BJ (cell line): ENCODE data around the gene INHBB. TPM values are rescaled to one million over a fixed set of nuclear protein-coding genes. Genes with fewer than 3 reads are reported as not detected.

Experiments
- CTCF ChIA-PET: fragments of 350-600 bp; formaldehyde crosslinking; extraction: SDS; loops from one replicate; lab custom pipeline; 2021; ENCODE audit warnings: antibody characterized with exemption, inconsistent platforms; lab: Yijun Ruan, JAX
- POLR2A ChIA-PET: fragments of 300-600 bp; sonication (Branson Sonifier 250); formaldehyde crosslinking; extraction: SDS; loops from one replicate; lab custom pipeline; 2021; ENCODE audit warnings: antibody characterized with exemption; lab: Charles Lee
- DNase-seq: peaks from one replicate; pipeline ENCODE4 v3.0.0-alpha.2; 2011; ENCODE audit warnings: low read depth
- H3K27me3 ChIP-seq: 2 replicates; pipeline ENCODE4 v1.6.0; 2011; ENCODE audit warnings: low read length; ENCODE audit not compliant: control insufficient read depth, insufficient read depth
- H3K36me3 ChIP-seq: 2 replicates; pipeline ENCODE4 v1.5.1; 2011; ENCODE audit warnings: low read length; ENCODE audit not compliant: control insufficient read depth, insufficient read depth
- H3K4me3 ChIP-seq: 2 replicates; pipeline ENCODE4 v1.5.1; 2011; ENCODE audit warnings: low read depth, mild to moderate bottlenecking, control low read depth, low read length
- polyA plus RNA-seq: library from polyadenylated mRNA; depleted of rRNA; stranded (reverse); fragments of >200 nt; gene quantifications from 2 replicates; pipeline ENCODE4 v1.2.3, GENCODE V29; 2011
- TF ChIP-seq, protein P1 (sequence below): IDR thresholded peaks from 2 replicates; pipeline ENCODE4 v1.5.1; 2011; ENCODE audit warnings: low read depth, mild to moderate bottlenecking, control low read depth, inconsistent platforms, low read length, moderate library complexity; ENCODE audit not compliant: insufficient read depth

INHBB gene
- polyA plus RNA-seq, 1 experiment, result 3.9 TPM

DNA sequence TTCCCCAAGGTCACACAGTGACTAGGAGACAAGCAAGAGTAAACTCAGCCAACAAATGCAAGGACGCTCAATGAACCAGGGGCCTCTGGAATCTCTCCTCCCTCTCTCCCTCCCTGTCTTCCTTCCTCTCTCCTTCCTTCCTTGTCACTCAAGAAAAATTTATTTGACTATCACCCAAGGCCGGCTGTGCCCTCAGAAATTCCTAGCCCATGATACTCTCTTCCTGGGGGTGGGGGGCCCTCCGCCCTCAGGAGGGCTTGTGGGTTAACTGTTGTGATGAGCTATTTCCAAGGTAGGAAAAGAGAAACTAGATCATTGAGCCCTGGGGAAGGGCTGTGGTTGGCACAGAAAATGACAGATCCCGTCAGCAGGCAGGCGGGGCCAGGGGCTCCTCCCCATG lies 21.7 kb downstream of the INHBB start:
- no peak for DNase-seq
- ChIA-PET POLR2A (no interaction called here), CTCF (interaction anchor here (0.6 kb wide), 1 partner anchor 98 kb away, joined by 3 read pairs; no protein-coding TSS in a partner anchor)
- TF ChIP-seq, protein P1, sequence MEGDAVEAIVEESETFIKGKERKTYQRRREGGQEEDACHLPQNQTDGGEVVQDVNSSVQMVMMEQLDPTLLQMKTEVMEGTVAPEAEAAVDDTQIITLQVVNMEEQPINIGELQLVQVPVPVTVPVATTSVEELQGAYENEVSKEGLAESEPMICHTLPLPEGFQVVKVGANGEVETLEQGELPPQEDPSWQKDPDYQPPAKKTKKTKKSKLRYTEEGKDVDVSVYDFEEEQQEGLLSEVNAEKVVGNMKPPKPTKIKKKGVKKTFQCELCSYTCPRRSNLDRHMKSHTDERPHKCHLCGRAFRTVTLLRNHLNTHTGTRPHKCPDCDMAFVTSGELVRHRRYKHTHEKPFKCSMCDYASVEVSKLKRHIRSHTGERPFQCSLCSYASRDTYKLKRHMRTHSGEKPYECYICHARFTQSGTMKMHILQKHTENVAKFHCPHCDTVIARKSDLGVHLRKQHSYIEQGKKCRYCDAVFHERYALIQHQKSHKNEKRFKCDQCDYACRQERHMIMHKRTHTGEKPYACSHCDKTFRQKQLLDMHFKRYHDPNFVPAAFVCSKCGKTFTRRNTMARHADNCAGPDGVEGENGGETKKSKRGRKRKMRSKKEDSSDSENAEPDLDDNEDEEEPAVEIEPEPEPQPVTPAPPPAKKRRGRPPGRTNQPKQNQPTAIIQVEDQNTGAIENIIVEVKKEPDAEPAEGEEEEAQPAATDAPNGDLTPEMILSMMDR, result no peak
- Histone ChIP-seq H3K27me3 (peaks cover 1% of the 10 kb centered on the region; the same call in 1 of the 2 replicates), H3K4me3 (no peak overlapping the region), H3K36me3 (no peaks in the 10 kb centered on the region)

DNA sequence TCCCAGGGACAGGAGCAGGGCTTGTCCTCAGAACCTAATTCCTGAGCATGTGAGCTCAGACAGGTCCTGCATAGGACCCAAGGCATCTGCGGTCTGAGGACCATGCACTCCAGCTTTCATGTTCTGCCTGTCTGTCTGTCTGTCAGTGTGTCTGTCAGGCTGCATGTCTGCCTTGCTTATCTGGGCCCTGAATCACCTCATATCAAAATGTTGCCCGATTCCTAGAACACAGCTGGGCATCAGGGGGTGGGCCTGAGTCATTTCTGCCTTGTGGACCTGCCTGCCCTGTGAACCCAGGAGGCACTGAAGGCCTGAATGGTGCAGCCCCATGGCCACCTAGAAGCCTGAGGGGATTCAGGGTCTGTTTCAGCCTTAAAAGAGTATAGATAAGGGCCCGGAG lies 22.1 kb downstream of the INHBB start:
- TF ChIP-seq, protein P1, result no peak
- peaks cover 1% of the 10 kb centered on the region; the same call in 1 of the 2 replicates for H3K27me3 ChIP-seq
- POLR2A ChIA-PET, result no interaction called here
- H3K4me3 ChIP-seq, result no peak overlapping the region
- CTCF ChIA-PET, result interaction anchor here (0.6 to 0.8 kb wide), 2 partner anchors 15 to 98 kb away, joined by 3 read pairs; no protein-coding TSS in a partner anchor
- no peaks in the 10 kb centered on the region for H3K36me3 ChIP-seq
- no peak for DNase-seq

DNA sequence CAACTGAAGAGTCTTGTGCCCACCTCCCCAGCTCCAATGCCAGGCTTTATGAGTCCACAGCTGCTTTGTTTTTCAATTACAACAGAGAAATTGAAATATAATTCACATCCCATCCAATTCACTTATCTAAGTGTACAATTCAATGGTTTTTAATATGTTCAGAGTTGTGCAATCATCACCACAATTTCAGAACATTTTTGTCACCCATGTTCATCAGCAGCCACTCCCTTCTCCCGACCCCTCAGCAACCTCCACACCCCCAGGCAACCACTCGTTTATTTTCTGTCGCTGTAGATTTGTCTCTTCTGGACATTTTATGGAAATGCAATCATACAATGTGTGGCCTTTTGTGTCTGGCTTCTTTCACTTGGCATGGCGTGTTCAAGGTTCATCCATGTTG lies 23.3 kb downstream of the INHBB start:
- no peak overlapping the region for H3K4me3 ChIP-seq
- ChIA-PET CTCF (interaction anchor here (0.6 kb wide), 1 partner anchor 22 kb away, joined by 3 read pairs; no protein-coding TSS in a partner anchor), POLR2A (no interaction called here)
- TF ChIP-seq, protein P1, result no peak
- DNase-seq, result no peak
- H3K36me3 ChIP-seq, result no peaks in the 10 kb centered on the region
- peaks cover 4% of the 10 kb centered on the region for H3K27me3 ChIP-seq

DNA sequence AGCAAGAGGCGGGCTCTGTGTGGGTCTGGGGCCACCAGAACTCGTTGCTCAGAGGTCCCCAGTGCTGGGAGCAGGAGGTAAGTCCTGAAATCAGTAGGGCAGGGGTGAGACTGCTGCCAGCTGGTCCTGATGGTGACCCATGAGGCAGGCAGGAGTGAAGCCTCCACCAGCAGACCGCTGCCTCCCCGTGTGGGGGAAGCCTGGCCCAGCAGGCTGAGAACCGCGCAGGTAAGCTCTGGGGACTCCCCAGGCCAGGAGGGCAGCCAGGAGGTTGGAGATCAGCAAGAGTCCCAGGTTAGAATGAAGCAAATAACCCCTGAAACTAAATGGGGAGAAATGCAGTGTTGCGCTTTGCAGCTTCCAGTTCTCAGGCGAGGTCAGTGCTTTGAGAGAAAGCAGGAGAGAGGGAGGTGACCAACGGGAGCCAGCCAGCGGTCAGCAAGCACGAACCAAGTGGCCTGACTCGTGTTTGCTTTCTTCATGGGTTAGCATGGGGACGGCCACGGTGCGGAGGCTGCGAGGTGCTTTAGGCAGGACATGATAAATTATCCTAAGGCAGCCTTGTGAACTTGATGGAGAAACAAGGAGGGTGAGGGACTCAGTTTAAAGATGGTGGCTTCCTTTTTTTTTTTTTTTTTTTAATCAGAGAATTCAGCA lies 26.2 kb downstream of the INHBB start:
- Histone ChIP-seq H3K4me3 (no peak overlapping the region), H3K36me3 (no peaks in the 10 kb centered on the region), H3K27me3 (peaks cover 6% of the 10 kb centered on the region)
- TF ChIP-seq, protein P1, result no peak
- CTCF ChIA-PET, result no interaction called here
- POLR2A ChIA-PET, result no interaction called here
- DNase-seq, result no peak

DNA sequence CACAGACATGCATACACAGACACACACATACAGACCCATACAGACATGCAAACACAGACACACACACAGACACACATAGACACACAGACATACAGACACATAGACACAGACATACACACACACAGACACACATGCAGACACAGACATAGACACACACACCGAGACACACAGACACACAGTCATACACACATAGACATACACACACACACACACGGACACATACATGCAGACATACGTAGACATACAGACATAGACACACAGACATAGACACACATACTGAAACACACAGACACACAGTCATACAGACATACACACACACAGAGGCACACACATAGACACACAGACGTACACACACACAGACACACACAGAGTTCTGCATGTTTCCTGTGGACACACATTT lies 26.9 kb downstream of the INHBB start:
- TF ChIP-seq, protein P1, result no peak
- Histone ChIP-seq H3K36me3 (no peaks in the 10 kb centered on the region), H3K27me3 (peaks cover 6% of the 10 kb centered on the region), H3K4me3 (no peak overlapping the region)
- ChIA-PET CTCF (no interaction called here), POLR2A (no interaction called here)
- DNase-seq, result no peak
